ENCODE data around the gene HBM.
"Not testable (repeated sequence)": the region's sequence is repeated elsewhere in the genome, so short reads cannot be mapped to it uniquely, and the experiment has no call there.

Gene HBM

DNA sequence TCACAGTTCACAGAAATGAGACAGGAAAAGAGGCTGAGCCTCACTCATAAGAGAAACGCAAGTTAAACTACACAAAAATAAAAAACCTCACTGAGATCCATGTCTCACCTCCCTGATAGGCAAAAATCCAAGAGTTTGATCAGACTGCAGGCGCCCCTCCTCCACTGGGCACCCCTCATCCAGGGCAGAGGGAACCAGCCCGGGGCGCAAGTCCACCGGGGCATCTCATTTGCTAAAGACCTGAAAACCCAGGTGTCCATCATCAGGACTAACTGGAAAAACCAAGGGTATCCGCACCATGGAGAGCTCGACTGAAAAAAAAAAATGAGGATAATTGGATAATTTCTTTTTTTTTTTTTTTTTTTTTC lies 10.8 kb upstream of the HBM start:
- Mint-ChIP-seq H3K4me3 (peak overlapping the region; percentile 67), H3K9me3 (no peaks in the 10 kb centered on the region), H3K27ac (no peak overlapping the region), H3K27me3 (peaks cover 57% of the 10 kb centered on the region), H3K4me1 (ENCODE audit: low read depth) (peaks cover 10% of the 10 kb centered on the region), H3K36me3 (ENCODE audit: low read depth) (no peaks in the 10 kb centered on the region)
- no peak for DNase-seq

DNA sequence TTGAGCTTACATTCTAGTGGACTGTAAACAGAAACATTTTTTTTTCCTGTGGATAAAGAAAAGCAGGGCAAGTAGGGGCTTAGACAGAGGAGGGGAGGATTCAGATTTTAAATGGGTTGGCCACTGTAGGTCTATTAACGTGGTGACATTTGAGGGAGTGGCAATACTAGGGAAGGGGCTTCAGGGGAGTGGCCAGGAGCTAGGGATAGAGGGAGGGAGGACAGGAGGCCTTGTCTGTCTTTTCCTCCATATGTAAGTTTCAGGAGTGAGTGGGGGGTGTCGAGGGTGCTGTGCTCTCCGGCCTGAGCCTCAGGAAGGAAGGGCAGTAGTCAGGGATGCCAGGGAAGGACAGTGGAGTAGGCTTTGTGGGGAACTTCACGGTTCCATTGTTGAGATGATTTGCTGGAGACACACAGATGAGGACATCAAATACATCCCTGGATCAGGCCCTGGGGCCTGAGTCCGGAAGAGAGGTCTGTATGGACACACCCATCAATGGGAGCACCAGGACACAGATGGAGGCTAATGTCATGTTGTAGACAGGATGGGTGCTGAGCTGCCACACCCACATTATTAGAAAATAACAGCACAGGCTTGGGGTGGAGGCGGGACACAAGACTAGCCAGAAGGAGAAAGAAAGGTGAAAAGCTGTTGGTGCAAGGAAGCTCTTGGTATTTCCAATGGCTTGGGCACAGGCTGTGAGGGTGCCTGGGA lies 6.5 kb upstream of the HBM start:
- no peak overlapping the region for H3K4me3 Mint-ChIP-seq

DNA sequence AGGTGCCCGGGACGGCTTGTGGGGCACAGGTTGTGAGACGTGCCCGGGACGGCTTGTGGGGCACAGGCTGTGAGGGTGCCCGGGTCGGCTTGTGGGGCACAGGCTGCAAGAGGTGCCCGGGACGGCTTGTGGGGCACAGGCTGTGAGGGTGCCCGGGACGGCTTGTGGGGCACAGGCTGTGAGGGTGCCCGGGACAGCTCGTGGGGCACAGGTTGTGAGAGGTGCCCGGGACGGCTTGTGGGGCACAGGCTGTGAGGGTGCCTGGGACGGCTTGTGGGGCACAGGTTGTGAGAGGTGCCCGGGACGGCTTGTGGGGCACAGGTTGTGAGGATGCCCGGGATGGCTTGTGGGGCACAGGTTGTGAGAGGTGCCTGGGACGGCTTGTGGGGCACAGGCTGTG lies 5.5 kb upstream of the HBM start:
- not testable (repeated sequence) for DNase-seq; H3K9me3 Mint-ChIP-seq; H3K36me3 Mint-ChIP-seq (ENCODE audit: low read depth); H3K4me1 Mint-ChIP-seq (ENCODE audit: low read depth); H3K27ac Mint-ChIP-seq; H3K4me3 Mint-ChIP-seq
- peaks cover 55% of the 10 kb centered on the region for H3K27me3 Mint-ChIP-seq

More for the DNA sequence above, 6.5 kb upstream of the HBM start:
- Mint-ChIP-seq H3K27me3 (peaks cover 60% of the 10 kb centered on the region), H3K4me1 (ENCODE audit: low read depth) (peaks cover 7% of the 10 kb centered on the region), H3K36me3 (ENCODE audit: low read depth) (no peaks in the 10 kb centered on the region), H3K27ac (no peak overlapping the region), H3K9me3 (no peaks in the 10 kb centered on the region)
- DNase-seq: no peak

DNA sequence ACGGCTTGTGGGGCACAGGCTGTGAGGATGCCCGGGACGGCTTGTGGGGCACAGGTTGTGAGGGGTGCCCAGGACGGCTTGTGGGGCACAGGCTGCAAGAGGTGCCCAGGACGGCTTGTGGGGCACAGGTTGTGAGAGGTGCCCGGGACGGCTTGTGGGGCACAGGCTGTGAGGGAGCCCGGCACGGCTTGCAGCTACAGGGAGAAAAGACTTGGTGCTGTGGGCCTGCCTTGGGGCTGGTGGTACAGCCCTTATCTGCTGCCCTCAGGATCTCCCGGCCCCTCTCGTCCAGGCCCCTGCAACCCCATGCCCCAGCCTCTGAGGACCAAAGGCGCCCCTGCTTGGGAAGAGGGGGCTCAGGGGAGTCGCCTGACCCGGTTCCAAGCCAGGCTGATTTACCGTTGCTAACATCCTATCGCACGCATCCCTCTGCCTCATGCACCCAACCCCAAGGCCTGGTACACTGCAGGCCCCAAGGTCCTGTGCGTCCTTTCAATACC lies 5.0 kb upstream of the HBM start:
- no peaks in the 10 kb centered on the region for H3K9me3 Mint-ChIP-seq
- no peak for DNase-seq
- no peaks in the 10 kb centered on the region for H3K36me3 Mint-ChIP-seq (ENCODE audit: low read depth)
- no peak overlapping the region for H3K4me3 Mint-ChIP-seq
- H3K27me3 Mint-ChIP-seq: peaks cover 56% of the 10 kb centered on the region
- H3K4me1 Mint-ChIP-seq (ENCODE audit: low read depth): peaks cover 7% of the 10 kb centered on the region
- H3K27ac Mint-ChIP-seq: no peak overlapping the region

DNA sequence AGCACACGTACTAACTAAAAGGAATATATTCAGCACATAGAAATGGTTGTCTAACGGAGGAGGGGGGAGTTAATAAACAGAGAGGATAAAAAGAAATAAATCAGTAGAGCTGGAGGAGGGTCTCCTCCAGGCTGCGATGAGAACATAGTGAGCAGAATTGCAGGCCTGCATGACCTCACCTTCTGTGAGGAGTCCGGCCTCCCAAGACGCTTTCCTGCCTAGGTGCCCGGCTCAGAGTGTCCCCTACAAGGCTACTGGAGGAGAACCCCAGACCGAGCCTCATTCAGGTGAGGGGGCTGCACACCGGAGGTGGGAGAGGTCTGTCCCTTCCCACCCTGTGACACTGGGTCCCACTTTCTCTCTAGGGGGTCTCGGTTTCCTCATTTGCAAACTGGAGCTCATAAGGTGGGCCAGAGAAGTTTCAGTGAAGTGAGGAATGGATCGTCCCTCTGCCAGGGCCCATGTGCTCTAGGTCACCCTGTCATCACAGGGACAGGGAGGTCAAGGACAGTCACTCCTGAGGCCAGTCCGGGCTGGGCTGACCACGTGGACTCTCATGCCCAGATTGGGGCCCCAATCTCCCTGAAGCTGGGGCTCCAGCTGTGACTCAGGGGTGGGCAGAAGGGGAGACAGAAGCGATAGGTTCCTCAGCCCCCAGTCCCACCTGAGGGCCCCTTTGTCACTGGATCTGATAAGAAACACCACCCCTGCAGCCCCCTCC lies 3.3 kb upstream of the HBM start:
- H3K4me1 Mint-ChIP-seq (ENCODE audit: low read depth): peaks cover 14% of the 10 kb centered on the region
- H3K27ac Mint-ChIP-seq: no peak overlapping the region
- no peaks in the 10 kb centered on the region for H3K9me3 Mint-ChIP-seq
- no peak overlapping the region for H3K4me3 Mint-ChIP-seq
- peaks cover 60% of the 10 kb centered on the region for H3K27me3 Mint-ChIP-seq
- no peaks in the 10 kb centered on the region for H3K36me3 Mint-ChIP-seq (ENCODE audit: low read depth)
- DNase-seq: no peak

DNA sequence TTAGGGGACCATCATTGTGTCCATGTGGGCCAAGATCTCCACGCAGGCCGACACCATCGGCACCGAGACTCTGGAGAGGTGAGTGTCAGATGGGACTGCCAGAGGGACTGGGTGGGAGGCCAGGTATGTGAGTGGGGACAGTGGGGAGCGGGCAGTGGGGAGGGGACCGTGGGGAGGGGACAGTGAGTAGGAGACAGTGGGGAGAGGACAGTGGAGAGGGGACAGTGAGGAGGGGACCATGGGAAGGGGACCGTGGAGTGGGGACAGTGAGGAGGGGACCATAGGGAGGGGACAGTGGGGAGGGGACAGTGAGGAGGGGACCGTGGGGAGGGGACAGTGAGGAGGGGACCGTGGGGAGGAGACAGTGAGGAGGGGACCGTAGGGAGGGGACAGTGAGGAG lies 2.6 kb upstream of the HBM start:
- H3K4me3 Mint-ChIP-seq; H3K27ac Mint-ChIP-seq; H3K36me3 Mint-ChIP-seq (ENCODE audit: low read depth); DNase-seq; H3K9me3 Mint-ChIP-seq: not testable (repeated sequence)
- peaks cover 61% of the 10 kb centered on the region for H3K27me3 Mint-ChIP-seq
- peaks cover 14% of the 10 kb centered on the region for H3K4me1 Mint-ChIP-seq (ENCODE audit: low read depth)

DNA sequence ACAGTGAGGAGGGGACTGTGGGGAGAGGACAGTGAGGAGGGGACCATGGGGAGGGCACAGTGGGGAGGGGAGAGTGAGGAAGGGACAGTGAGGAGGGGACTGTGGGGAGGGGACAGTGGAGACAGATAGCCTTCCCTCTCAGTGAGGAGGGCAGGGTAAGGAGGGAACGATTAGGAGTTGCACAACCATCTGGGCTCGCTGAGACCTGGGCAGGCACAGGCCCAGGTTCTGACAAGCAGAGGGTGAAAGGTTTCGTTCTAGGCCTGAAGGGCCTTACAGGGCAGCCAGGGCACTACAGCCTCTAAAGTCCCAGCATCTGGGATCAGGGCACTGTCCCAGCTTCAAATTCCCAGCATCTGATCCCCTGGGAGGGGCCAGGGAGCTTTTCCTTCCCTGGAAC lies 2.1 kb upstream of the HBM start:
- not testable (repeated sequence) for H3K9me3 Mint-ChIP-seq; DNase-seq; H3K4me3 Mint-ChIP-seq; H3K27ac Mint-ChIP-seq; H3K36me3 Mint-ChIP-seq (ENCODE audit: low read depth)
- H3K27me3 Mint-ChIP-seq: peaks cover 64% of the 10 kb centered on the region
- H3K4me1 Mint-ChIP-seq (ENCODE audit: low read depth): peaks cover 14% of the 10 kb centered on the region

DNA sequence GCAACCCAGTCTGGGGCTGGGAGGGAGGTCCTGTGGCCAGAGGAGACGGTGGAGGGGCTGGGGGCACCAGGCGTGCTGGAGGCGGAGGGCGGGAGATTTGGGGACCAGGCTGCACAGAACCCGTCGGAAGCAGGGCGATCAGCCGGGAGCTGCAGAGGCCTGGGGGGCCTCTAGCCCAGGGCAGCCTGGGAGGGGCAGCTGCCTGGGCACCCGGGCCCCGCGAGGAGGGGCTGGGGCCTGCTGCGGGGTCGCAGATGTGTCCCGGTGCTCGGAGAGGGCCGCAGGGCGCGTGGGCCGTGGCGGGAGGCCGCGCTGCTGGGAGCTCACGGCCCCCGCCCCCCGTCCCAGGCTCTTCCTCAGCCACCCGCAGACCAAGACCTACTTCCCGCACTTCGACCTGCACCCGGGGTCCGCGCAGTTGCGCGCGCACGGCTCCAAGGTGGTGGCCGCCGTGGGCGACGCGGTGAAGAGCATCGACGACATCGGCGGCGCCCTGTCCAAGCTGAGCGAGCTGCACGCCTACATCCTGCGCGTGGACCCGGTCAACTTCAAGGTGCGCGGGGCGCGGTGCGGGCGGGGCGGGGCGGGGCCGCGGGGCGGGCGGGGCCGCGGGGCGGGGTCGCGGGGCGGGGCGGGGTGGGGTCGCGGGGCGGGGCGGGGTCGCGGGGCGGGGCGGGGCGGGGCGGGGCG lies 1.5 kb upstream of the HBM start:
- not testable (repeated sequence) for H3K27ac Mint-ChIP-seq; H3K4me3 Mint-ChIP-seq; H3K36me3 Mint-ChIP-seq (ENCODE audit: low read depth); H3K9me3 Mint-ChIP-seq; DNase-seq
- peaks cover 14% of the 10 kb centered on the region for H3K4me1 Mint-ChIP-seq (ENCODE audit: low read depth)
- peaks cover 66% of the 10 kb centered on the region for H3K27me3 Mint-ChIP-seq

DNA sequence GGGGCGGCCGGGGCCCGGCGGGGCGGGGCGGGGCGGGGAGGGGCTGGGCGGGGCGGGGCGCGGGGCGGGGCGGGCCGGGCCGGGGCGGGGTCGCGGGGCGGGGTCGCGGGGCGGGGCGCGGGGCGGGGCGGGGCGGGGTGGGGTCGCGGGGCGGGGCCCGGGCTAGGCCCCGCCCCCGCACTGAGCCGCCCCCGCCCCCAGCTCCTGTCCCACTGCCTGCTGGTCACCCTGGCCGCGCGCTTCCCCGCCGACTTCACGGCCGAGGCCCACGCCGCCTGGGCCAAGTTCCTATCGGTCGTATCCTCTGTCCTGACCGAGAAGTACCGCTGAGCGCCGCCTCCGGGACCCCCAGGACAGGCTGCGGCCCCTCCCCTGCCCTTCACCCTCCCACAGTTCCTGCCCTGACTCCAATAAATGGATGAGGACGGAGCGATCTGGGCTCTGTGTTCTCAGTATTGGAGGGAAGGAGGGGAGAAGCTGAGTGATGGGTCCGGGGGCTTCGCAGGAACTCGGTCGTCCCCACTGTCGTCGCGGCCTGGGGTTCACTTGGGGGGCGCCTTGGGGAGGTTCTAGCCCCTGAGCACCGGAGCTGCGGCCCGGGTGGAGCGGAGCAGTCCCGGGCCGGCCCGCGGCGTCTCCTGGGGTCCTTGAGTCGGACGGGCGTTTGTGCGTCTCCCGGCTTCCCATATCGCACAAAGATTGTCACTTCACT lies 795 bp upstream of the HBM start:
- no peak overlapping the region for H3K27ac Mint-ChIP-seq
- H3K4me1 Mint-ChIP-seq (ENCODE audit: low read depth): peaks cover 14% of the 10 kb centered on the region
- H3K9me3 Mint-ChIP-seq: no peaks in the 10 kb centered on the region
- no peaks in the 10 kb centered on the region for H3K36me3 Mint-ChIP-seq (ENCODE audit: low read depth)
- no peak for DNase-seq
- peaks cover 67% of the 10 kb centered on the region for H3K27me3 Mint-ChIP-seq
- H3K4me3 Mint-ChIP-seq: peak overlapping the region; percentile 27

DNA sequence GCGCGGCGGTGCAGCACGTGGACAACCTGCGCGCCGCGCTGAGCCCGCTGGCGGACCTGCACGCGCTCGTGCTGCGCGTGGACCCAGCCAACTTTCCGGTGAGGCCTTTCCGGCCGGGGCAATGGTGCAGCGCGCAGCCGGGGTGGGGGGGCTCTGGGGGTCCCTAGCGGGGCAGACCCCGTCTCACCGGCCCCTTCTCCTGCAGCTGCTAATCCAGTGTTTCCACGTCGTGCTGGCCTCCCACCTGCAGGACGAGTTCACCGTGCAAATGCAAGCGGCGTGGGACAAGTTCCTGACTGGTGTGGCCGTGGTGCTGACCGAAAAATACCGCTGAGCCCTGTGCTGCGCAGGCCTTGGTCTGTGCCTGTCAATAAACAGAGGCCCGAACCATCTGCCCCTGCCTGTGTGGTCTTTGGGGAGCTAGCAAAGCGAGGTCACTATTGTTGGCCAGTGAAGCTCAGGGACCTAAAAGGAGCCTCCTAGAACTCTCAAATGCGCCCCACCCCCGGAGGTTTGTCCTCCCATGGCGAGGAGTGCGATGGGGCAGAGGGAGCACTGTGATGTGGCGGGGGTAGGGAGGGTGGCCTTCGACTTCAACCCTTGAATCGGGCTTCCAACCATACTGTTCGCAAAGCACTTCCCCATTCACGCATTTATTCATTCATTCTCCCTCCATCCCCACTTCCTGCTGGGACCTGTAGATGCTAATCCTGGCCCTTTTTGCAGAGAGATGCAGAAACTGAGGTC lies 770 bp downstream of the HBM start:
- Mint-ChIP-seq H3K27ac (no peak overlapping the region), H3K4me1 (ENCODE audit: low read depth) (peaks cover 14% of the 10 kb centered on the region), H3K4me3 (no peak overlapping the region), H3K36me3 (ENCODE audit: low read depth) (no peaks in the 10 kb centered on the region), H3K9me3 (no peaks in the 10 kb centered on the region), H3K27me3 (peaks cover 74% of the 10 kb centered on the region)
- DNase-seq: no peak

DNA sequence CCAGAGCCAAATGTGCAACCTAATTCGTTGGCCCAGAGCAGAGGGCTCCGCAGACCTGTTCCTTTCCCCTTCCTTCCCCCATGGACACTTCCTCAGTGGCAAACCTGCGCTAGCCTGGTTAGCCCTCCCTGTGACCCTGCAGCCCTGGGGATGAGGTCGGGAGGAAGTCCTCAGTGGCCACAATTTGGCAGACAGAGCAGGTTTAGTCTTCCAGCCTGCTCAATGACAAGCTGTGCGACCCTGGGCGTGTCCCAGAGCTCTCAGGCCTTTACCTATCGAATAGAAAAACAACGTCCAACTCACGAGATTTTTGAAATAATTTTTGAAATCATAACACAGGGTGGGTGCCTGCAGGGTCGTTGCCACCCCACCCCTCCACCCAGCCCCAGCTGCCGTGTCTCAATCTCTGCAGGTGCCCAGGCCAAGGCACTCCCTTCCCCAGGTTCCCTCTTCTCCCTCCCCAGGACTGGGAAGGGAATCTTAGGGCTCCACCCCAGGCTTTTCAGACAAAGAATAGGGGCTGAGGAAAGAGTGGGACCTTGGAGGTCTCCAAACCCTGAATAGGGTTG lies 1.4 kb downstream of the HBM start:
- Mint-ChIP-seq H3K27ac (no peak overlapping the region), H3K36me3 (ENCODE audit: low read depth) (no peaks in the 10 kb centered on the region), H3K9me3 (no peaks in the 10 kb centered on the region), H3K4me3 (no peak overlapping the region), H3K27me3 (peaks cover 73% of the 10 kb centered on the region), H3K4me1 (ENCODE audit: low read depth) (peaks cover 14% of the 10 kb centered on the region)
- no peak for DNase-seq

DNA sequence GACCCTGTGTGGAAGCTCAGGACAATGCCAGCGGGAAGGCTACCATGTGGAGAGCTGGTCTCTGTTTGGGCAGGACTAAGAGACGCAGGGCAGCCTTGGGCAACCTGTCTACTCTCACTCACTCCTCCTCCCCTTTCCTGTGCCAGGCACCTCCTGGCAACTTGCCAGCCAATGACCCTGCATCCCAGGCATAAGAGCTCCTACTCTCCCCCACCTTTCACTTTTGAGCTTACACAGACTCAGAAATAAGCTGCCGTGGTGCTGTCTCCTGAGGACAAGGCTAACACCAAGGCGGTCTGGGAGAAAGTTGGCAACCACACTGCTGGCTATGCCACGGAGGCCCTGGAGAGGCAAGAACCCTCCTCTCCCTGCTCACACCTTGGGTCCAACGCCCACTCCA lies 2.6 kb downstream of the HBM start:
- H3K27ac Mint-ChIP-seq: no peak overlapping the region
- peaks cover 68% of the 10 kb centered on the region for H3K27me3 Mint-ChIP-seq
- peaks cover 15% of the 10 kb centered on the region for H3K4me1 Mint-ChIP-seq (ENCODE audit: low read depth)
- no peaks in the 10 kb centered on the region for H3K9me3 Mint-ChIP-seq
- DNase-seq: no peak
- no peak overlapping the region for H3K4me3 Mint-ChIP-seq
- no peaks in the 10 kb centered on the region for H3K36me3 Mint-ChIP-seq (ENCODE audit: low read depth)

DNA sequence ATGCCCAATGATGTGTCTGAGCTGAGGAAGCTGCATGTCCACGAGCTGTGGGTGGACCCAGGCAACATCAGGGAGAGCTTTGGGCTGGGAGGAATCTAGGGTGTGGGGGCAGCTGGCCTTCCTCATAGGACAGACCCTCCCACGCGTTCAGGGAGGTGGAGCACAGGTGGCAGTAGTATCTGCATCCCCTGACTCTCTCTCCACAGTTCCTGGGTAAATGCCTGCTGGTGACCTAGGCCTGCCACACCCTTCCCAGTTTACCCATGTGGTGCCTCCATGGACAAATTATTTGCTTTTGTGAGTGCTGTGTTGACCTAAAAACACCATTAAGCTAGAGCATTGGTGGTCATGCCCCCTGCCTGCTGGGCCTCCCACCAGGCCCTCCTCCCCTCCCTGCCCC lies 3.2 kb downstream of the HBM start:
- H3K4me1 Mint-ChIP-seq (ENCODE audit: low read depth): peaks cover 16% of the 10 kb centered on the region
- no peak for DNase-seq
- H3K27ac Mint-ChIP-seq: no peak overlapping the region
- peaks cover 70% of the 10 kb centered on the region for H3K27me3 Mint-ChIP-seq
- H3K36me3 Mint-ChIP-seq (ENCODE audit: low read depth): no peaks in the 10 kb centered on the region
- no peaks in the 10 kb centered on the region for H3K9me3 Mint-ChIP-seq
- no peak overlapping the region for H3K4me3 Mint-ChIP-seq

DNA sequence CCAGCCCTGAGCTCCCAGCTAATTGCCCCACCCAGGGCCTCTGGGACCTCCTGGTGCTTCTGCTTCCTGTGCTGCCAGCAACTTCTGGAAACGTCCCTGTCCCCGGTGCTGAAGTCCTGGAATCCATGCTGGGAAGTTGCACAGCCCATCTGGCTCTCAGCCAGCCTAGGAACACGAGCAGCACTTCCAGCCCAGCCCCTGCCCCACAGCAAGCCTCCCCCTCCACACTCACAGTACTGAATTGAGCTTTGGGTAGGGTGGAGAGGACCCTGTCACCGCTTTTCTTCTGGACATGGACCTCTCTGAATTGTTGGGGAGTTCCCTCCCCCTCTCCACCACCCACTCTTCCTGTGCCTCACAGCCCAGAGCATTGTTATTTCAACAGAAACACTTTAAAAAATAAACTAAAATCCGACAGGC lies 4.3 kb downstream of the HBM start:
- not testable (repeated sequence) for H3K4me3 Mint-ChIP-seq; H3K27ac Mint-ChIP-seq; H3K9me3 Mint-ChIP-seq; H3K36me3 Mint-ChIP-seq (ENCODE audit: low read depth); DNase-seq
- Mint-ChIP-seq H3K27me3 (peaks cover 77% of the 10 kb centered on the region), H3K4me1 (ENCODE audit: low read depth) (peaks cover 20% of the 10 kb centered on the region)
